Measurements from ENCODE around the gene FAAP100. TPM values are rescaled to one million over a fixed set of nuclear protein-coding genes. Genes with fewer than 3 reads are reported as not detected.

The FAAP100 gene
- polyA plus RNA-seq, 1 donor (not counting 4 experiments of a cell fraction or from before 2014, with no cell fraction given), result 3.8 TPM

DNA sequence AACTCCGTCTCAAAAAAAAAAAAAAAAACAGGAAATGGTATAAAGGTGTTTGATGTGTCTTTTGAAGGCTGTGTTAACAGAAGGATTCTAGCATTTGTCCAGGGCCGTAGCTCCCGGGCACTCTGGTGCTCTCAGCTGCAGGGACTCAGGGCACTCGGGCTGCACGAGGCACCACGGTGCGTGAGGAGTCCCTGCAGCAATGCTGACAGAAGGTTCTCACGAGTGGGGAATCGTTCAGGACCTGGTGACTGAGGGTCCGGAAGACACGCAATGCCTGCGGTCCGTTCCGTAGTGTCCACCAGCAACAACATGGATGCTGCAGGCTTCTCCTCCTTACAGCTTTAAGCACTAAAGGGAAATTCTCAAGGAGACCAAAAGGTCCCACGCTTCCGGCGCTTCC is 12.6 kb upstream of the FAAP100 start:
- dilution Hi-C loops (cut with MboI; ENCODE audit: extremely low pct_ligation_motif_present, low sequenced_read_pairs), result no loop called here
- H3K4me2 ChIP-seq (ENCODE audit: control insufficient read depth, extremely low read depth, insufficient read depth, low read depth, low read length), result no peak overlapping the region
- no peak for FAIRE-seq

DNA sequence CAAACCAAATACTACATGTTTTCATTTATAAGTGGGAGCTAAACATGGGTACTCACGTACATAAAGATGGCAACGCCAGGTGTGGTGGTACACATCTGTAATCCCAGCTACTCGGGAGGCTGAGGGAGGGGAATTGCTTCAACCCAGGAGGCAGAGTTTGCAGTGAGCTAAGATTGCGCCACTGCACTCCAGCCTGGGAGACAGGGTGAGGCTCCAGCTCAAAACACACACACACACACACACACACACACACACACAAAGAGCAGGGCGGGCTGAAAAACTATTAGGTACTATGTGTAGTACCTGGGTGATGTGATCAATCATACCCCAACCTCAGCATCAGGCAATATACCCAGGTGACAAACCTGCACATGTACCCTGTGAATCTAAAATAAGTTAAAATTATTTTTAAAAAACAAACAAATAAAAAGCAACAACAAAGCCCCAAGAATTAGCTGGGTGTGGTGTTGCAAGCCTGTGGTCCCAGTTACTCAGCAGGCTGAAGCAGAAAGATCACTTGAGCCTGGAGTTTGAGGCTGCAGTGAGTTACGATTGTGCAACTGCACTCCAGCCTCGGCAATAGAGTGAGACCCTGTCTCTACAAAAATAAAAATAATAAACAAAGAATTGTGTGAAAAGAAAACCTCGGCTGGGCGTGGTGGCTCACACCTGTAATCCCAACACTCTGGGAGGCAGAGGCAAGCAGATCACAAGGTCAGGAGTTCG is 11.9 kb upstream of the FAAP100 start:
- Histone ChIP-seq H4K20me1 (ENCODE audit: control insufficient read depth, extremely low read depth, insufficient read depth, low read length) (peaks cover 3% of the 10 kb centered on the region), H3K4me2 (ENCODE audit: control insufficient read depth, extremely low read depth, insufficient read depth, low read depth, low read length) (no peak overlapping the region), H2AFZ (ENCODE audit: control insufficient read depth, low read length) (no peak overlapping the region), H3K9me3 (ENCODE audit: control insufficient read depth, low read depth, low read length) (no peaks in the 10 kb centered on the region), H3K27ac (ENCODE audit: control insufficient read depth, insufficient read depth, low read length) (no peak overlapping the region), H3K9me1 (ENCODE audit: control insufficient read depth, extremely low read depth, insufficient read depth, low read length) (peaks cover 2% of the 10 kb centered on the region), H3K9ac (ENCODE audit: control insufficient read depth, extremely low read depth, insufficient read depth, low read length) (no peak overlapping the region), H3K36me3 (ENCODE audit: control insufficient read depth in 2 of 2, extremely low read depth in 1 of 2, insufficient read depth in 2 of 2, low read length in 2 of 2) (peaks cover 17 to 50% of the 10 kb centered on the region in 2 experiments), H3K79me2 (ENCODE audit: control insufficient read depth, insufficient read depth, low read length) (peaks cover 3% of the 10 kb centered on the region), H3K4me1 (ENCODE audit: control insufficient read depth, extremely low read depth, insufficient read depth, low read length) (peaks cover 26% of the 10 kb centered on the region), H3K4me3 (ENCODE audit: control insufficient read depth in 2 of 3, extremely low read depth in 1 of 3, insufficient read depth in 2 of 3, low read depth in 1 of 3, low read length in 3 of 3) (no peak overlapping the region), H3K27me3 (ENCODE audit: control insufficient read depth, extremely low read depth, insufficient read depth, low read length) (no peaks in the 10 kb centered on the region)
- TF ChIP-seq EZH2 (IDR thresholded peaks at IDR 0.05; ENCODE audit: low read length), result no peak
- TF ChIP-seq, protein P1, sequence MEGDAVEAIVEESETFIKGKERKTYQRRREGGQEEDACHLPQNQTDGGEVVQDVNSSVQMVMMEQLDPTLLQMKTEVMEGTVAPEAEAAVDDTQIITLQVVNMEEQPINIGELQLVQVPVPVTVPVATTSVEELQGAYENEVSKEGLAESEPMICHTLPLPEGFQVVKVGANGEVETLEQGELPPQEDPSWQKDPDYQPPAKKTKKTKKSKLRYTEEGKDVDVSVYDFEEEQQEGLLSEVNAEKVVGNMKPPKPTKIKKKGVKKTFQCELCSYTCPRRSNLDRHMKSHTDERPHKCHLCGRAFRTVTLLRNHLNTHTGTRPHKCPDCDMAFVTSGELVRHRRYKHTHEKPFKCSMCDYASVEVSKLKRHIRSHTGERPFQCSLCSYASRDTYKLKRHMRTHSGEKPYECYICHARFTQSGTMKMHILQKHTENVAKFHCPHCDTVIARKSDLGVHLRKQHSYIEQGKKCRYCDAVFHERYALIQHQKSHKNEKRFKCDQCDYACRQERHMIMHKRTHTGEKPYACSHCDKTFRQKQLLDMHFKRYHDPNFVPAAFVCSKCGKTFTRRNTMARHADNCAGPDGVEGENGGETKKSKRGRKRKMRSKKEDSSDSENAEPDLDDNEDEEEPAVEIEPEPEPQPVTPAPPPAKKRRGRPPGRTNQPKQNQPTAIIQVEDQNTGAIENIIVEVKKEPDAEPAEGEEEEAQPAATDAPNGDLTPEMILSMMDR (optimal IDR thresholded peaks at IDR 0.05 in 1 of 3, IDR thresholded peaks at IDR 0.05 in 1 of 3, conservative IDR thresholded peaks at IDR 0.05 in 1 of 3; ENCODE audit: extremely low read depth in 1 of 3, insufficient read depth in 2 of 3, low read length in 3 of 3), result no peak
- no peak for FAIRE-seq
- dilution Hi-C loops (cut with MboI; ENCODE audit: extremely low pct_ligation_motif_present, low sequenced_read_pairs), result no loop called here
- DNase-seq (ENCODE audit: low read depth, low spot score), result no peak

More for the DNA sequence above, 12.6 kb upstream of the FAAP100 start:
- TF ChIP-seq EZH2 (IDR thresholded peaks at IDR 0.05; ENCODE audit: low read length), result no peak
- TF ChIP-seq, protein P1 (optimal IDR thresholded peaks at IDR 0.05 in 1 of 3, IDR thresholded peaks at IDR 0.05 in 1 of 3, conservative IDR thresholded peaks at IDR 0.05 in 1 of 3; ENCODE audit: extremely low read depth in 1 of 3, insufficient read depth in 2 of 3, low read length in 3 of 3), result no peak
- H3K9ac ChIP-seq (ENCODE audit: control insufficient read depth, extremely low read depth, insufficient read depth, low read length), result no peak overlapping the region
- H3K36me3 ChIP-seq (ENCODE audit: control insufficient read depth in 2 of 2, extremely low read depth in 1 of 2, insufficient read depth in 2 of 2, low read length in 2 of 2), result peaks cover 19 to 52% of the 10 kb centered on the region in 2 experiments
- no peak overlapping the region for H3K27ac ChIP-seq (ENCODE audit: control insufficient read depth, insufficient read depth, low read length)
- no peak overlapping the region for H2AFZ ChIP-seq (ENCODE audit: control insufficient read depth, low read length)
- H3K4me3 ChIP-seq (ENCODE audit: control insufficient read depth in 2 of 3, extremely low read depth in 1 of 3, insufficient read depth in 2 of 3, low read depth in 1 of 3, low read length in 3 of 3), result no peak overlapping the region
- H3K79me2 ChIP-seq (ENCODE audit: control insufficient read depth, insufficient read depth, low read length), result peaks cover 3% of the 10 kb centered on the region
- no peaks in the 10 kb centered on the region for H3K27me3 ChIP-seq (ENCODE audit: control insufficient read depth, extremely low read depth, insufficient read depth, low read length)
- no peak for DNase-seq (ENCODE audit: low read depth, low spot score)
- peaks cover 2% of the 10 kb centered on the region for H3K9me1 ChIP-seq (ENCODE audit: control insufficient read depth, extremely low read depth, insufficient read depth, low read length)
- peaks cover 26% of the 10 kb centered on the region for H3K4me1 ChIP-seq (ENCODE audit: control insufficient read depth, extremely low read depth, insufficient read depth, low read length)
- no peaks in the 10 kb centered on the region for H3K9me3 ChIP-seq (ENCODE audit: control insufficient read depth, low read depth, low read length)
- peaks cover 3% of the 10 kb centered on the region for H4K20me1 ChIP-seq (ENCODE audit: control insufficient read depth, extremely low read depth, insufficient read depth, low read length)
